HG03064 (cell line): Measurements from ENCODE around the gene FGR.
"Not testable (repeated sequence)": the region's sequence is repeated elsewhere in the genome, so short reads cannot be mapped to it uniquely, and the experiment has no call there.

Source experiments
- ATAC-seq: cut with Tn5 transposase; IDR thresholded peaks from one replicate; pipeline ENCODE4 v1.9.1; 2021; ENCODE audit warnings: low read depth; ENCODE audit not compliant: unreplicated experiment

The FGR gene

GRCh38 chr1:27660300-27660835, 25.4 kb upstream of the FGR start:
- ATAC-seq = no peak

DNA sequence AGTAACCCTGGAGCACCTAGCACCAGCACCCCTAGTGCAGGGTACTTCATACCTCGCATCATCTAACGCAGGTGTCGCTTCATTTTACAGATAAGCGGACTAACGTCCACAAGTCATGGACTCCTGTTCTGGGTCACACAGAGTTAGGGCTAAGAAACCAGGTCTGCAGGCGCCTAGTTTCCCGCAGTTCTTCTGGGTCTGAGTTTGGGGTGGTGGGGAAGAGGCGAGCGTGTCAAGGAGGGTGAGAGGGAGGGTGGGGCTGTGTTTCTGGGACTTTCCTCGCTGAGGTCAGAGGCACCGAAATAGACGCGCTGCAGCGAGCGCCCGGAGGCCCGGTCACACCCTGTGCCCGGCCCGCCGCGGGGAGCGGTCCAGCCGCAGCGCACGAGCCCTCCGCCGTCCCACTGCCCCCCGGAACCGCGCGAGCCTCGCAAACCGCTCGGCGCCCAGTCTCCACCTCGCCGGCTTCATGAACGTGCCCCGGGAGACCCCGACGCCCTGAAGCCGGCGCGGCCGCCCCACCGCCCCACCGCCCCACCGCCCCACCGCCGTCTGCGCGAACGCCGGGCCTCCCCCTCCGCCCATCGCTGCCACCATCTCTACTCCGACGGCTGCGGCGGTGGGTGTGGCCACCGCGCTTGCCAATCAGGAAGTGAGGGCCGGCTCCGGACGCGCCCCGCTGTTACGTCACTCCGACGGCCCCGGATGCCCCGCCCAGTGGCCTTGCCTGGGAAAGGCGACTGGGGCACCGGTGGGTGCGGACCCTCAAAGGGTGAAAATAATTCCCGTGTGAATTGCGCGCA, 24.7 kb upstream of the FGR start:
- ATAC-seq = peak; percentile 44

DNA sequence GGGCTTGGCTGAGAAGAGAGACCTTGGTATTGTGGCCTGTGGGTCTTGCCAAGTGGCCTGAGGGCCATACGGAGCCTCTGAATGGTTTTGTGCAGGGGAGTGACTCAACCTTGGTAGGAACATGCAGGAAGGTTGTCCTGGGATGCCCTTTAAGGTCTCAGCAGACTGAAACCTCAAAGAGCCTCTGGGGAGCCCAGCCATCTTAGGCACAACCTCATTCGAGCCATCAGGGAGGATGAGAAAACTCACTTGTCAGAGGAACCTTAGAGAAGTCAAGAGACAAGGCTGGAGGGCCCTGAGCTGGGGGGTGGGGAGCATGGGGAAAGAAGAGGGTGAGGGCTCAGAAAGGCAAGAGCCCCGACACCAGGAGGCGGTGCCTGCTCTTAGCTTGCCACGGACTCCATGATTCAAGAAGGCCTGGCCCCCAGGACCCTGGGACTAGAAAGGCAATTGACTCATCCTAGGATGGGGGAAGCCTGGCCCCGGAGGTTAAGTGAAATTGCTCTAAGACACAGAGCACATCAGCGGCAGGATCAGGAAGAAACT, 24.0 kb upstream of the FGR start:
- peak; percentile 12 for ATAC-seq

- ATAC-seq = no peak
These were observed 21.3 kb upstream of the FGR start for GRCh38 chr1:27656157-27656893.

DNA sequence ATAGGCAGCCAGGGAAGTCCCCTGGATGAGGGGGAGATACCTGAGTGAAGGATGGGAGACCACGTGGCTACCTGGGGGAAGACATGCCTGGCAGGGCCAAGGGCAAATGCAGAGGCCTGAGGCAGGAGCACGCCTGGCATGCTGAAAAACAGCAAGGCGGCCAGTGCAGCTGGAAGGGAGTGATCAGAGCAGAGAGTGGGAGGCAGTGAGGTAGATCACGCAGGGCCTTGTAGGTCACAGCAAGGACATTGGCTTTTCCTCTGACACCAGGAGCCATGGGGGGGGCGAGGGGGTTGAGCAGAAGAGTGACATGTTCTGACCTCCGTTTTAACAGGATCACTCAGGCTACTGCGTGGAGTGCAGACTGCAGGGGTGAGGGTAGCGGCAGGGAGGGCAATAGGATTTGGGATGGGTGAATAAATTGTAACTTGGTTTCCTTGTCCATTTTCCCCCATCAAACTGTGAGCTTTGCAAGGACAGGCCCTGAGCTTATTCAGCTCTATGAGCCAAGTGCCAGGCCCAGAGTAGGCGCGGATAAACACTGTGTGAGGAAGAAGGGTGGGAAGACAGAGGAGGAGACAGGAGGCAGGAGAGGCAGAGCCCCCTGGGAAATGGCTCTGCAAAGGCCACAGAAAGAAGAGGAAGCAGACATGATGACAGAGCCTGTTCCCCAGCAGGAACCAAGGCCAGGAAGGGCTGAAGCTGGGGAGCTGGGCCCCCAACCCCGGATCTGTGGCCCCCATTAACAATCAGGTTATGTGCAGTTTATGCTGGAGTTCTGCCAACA, 20.4 kb upstream of the FGR start:
- ATAC-seq = no peak

DNA sequence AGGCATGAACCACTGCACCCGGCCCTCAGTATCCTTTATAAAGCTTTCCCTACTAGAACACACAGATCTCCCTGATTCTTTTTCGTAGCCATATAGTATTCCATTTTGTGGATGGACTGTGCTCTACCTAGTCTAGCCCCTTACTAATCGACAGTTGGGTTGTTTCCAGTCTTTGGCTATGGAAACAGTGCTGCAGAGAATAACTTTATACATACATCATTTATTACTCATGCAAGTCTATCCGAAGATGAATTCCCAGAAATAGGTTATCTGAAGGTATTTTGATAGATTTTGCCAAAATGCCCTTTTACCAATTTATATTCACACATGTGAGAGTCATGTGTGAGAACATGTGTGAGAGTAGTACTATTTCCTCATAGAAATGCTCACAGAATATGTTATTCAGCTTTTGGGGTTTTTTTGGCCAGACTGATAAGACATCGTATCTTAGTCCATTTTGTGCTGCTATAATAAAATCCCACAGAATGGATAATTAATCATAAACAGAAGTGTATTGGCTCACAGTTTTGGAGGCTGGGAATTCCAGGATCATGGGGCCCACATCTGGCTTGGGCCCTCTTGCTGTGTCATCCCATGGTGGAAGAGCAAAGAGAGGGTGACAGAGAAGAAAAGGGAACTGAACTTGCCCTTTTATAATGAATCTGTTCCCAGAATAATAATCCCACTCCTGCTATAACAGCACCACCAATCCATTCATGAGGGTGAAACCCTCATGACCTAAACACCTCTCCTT, 17.3 kb upstream of the FGR start:
- ATAC-seq = no peak

- no peak for ATAC-seq
These were observed 15.7 kb upstream of the FGR start for GRCh38 chr1:27650539-27651175.

DNA sequence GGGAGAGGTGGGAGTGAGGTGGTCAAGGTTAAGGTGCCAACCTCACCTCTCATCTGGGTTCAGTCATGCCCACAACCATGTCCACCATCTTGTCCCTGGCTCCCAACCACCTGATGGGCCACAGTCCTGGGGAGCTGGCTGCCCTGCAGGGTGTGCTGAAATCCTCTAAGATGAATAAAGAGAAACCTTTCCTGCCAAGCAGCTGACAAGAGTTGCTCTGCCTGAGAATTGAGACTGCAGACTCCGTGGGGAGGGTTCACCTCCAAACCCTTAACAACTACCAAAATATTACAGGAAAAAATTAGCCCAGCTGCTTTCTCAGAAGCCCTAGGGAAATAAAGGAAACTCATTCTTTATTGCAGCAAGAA, 15.2 kb upstream of the FGR start:
- no peak for ATAC-seq

DNA sequence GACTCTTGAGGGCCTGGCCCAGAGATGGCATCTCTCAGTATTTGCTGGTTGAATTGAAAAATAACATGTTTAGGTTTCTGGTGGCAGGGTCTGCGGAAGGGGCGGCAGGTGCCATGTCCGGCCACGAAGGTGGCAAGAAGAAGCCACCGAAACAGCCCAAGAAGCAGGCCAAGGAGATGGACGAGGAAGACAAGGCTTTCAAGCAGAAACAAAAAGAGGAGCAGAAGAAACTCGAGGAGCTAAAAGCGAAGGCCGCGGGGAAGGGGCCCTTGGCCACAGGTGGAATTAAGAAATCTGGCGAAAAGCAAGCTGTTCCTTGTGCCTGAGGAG, 14.3 kb upstream of the FGR start:
- ATAC-seq = no peak

DNA sequence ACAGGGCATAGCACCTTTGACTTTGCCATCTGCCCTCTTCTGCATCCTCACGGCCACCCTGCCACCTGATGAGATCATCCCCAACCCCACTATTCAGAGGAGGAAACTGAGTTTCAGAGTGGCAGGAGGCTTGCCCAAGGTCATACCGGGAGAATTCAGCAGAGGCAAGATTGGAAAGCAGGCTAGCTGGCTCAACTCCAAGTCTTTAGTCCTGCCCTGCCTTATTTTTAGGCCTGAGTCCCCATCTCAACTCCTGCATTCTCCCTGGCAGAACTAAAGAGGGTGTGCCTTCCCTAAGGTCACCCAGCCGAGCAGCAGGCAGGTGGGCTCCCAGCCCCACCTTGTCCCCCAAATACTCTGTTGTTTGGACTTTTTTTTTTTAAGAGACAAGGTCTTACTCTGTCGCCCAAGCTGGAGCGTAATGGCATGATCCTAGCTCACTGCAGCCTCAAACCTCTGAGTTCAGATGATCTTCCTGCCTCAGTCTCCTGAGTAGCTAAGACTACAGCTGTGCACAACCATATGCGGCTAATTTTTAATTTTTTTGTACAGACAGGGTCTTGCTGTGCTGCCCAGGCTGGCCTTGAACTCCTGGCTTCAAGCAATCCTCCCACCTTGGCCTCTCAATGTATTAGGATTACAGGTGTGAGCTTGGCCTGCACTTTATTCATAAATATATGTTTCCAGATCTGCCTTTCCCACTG, 13.8 kb upstream of the FGR start:
- ATAC-seq = no peak

DNA sequence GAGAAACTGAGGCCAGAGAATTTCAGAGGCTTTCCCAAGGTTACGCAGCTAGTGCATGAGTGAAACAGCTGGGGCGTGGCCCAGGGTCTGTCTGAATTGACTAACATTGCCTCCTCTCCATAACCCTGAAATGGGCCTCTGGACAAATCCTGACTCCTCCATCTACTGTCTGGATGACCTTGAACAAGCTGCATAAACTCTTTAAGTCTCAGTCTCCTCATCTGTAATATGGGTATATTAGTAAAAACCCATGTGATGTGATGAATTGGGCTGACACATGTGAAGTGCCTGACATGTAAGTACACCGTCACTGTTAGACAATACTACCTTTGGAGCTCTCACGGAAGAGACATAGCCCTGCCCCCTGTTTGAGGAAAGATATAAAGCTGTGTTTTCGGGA, 12.3 kb upstream of the FGR start:
- no peak for ATAC-seq

- ATAC-seq = no peak
These were observed 11.7 kb upstream of the FGR start for GRCh38 chr1:27646676-27647075.

GRCh38 chr1:27645071-27645415, 10.1 kb upstream of the FGR start:
- no peak for ATAC-seq

DNA sequence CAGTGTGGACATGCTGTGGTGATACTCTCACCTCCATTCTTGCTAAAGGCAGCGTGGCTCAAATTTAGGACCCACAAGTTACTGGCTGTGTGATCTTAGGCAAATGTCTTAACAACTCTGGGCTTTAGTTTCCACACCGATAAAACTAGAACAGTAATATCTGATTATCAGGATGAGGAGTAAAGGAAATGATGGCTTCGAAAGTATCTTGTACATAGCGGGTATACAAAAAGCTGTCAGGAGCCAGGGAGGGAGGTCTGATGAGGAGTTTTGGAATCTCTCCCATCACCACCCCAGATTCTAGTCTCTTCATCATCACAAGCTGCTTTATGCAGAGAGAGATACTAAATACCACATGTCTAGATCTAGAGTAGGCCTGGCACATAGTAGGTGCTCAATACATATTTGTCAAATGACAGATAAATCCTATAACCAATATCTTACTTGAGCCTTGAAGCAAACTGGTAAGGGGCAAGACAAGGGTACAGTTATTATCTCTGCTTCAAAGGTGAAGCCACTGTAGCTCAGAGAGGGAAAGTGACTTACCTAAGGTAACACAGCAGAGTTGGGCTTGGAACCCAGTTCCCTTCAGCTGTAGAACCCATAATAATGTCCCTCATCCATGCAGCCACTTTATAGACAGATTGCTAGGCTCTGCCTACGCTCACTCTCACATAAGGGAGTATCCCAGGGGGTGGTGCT, 9.5 kb upstream of the FGR start:
- no peak for ATAC-seq

GRCh38 chr1:27643600-27644368, 8.8 kb upstream of the FGR start:
- no peak for ATAC-seq

DNA sequence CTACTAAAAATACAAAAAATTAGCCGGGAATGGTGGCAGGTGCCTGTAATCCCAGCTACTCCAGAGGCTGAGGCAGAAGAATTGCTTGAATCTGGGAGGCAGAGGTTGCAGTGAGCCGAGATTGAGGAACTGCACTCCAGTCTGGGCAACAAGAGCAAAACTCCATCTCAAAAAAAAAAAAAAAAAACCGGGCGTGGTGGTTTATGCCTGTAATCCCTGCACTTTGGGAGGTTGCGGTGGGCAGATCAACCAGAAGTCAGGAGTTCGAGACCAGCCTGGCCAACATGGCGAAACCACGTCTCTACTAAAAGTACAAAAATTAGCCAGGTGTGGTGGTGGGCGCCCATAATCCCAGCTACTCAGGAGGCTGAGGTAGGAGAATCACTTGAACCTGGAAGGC, 5.5 kb upstream of the FGR start:
- not testable (repeated sequence) for ATAC-seq

- no peak for ATAC-seq
These were observed 3.8 kb upstream of the FGR start for GRCh38 chr1:27638805-27639204.
